ENCODE results near the gene SUGP1.

Gene SUGP1

DNA sequence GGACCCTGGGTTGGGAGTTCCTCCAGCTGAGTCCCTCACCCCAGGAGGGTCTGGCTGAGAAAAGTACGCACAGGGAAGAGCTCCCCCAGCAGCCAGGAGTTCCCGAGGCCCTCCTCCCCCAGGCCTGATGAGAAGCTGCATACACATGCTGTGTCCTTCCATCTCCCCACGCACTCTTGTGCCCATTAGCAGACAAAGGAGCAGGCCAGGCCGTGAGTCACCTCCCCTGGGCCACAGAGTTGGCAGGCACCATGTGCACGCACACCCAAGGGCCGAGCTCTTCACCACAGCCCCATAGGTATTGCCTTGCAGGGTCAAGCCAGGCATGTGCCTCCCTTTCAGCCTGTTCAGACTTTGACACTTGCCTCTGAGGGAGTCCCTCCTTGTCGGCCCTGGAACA is 17.8 kb upstream of the SUGP1 start:
- no peak for DNase-seq

DNA sequence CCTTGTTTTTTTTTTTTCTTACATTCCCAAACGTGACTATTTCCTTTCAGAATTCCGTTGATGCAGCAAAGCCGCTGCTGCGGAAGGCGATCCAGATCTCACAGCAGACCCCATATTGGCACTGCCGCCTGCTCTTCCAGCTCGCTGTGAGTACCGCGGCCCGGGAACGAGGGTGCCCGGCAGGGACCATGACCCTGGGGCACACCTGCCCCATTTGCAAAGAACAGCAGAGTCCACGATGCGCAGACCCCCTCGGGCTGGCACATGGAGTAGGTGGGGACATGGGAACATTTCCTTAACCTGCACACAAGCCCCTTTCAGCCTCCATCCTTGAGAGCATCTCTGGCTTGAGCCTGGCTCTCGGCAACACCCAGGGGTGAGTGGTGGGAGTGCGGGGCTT is 16.8 kb upstream of the SUGP1 start:
- DNase-seq = no peak

- DNase-seq = no peak
These were observed 16.3 kb upstream of the SUGP1 start for GRCh38 chr19:19336597-19336996.

GRCh38 chr19:19335408-19336158 is 15.3 kb upstream of the SUGP1 start:
- no peak for DNase-seq

DNA sequence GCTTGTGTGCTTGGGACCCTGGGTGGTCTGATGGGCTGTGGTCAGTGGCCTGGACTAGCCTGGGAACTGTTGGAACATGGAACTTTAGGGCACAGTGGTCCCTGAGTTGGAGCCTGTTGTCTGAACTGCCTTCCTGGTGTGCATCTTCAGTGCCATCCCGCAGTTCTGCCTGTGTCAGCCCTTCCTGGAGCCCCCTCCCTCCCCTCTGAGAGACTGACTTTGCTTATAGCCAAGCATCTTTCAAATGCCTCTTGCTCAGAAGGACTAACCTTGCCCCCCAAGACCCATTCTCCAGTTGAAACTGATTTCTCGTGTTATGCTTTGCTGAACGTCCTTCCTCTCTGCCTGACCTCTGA is 14.7 kb upstream of the SUGP1 start:
- DNase-seq = no peak

DNA sequence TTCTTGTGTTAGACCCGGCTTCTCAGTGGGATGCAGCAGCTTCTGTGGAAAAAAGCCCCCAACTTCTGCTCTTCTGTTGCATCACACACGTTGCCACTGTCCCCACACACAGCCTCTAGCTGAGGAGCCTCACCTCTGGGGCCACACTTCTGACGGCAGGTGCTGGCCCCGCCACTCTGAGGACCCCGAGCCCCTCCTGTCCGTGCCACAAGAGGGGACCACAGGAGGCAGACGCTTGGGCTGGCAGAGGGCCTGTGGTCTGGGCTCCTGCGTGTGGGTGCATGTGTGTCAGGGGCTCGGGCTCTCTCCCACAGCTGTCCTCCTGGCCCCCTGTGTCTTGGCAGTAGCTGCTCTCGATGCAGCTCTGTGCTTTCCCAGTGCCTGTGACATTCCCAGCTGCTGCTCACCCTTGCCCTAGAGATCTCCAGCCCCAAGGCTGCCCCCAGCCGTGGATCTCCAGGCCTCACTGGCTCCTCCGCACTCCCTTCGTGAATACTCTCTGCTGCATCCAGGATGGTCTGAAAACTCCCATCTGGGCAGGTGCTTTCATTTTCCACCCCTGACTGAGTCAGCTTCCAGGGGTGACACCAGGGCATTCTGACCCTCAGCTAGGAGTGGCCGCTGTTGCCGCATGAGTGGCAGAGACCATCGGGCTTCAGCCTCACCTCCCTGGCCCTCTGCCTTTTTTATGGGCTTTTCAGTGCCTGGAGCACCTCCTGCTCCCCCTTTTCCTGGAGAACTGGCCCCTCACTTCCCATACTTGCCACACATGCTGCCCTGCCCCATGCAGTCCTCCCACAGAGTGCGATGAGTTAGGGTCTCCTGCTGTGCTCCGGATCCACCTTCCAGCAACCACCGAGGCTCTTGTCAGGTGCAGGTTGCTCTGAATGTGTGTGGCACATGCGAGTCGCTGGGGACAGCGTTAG is 14.0 kb upstream of the SUGP1 start:
- DNase-seq = no peak

DNA sequence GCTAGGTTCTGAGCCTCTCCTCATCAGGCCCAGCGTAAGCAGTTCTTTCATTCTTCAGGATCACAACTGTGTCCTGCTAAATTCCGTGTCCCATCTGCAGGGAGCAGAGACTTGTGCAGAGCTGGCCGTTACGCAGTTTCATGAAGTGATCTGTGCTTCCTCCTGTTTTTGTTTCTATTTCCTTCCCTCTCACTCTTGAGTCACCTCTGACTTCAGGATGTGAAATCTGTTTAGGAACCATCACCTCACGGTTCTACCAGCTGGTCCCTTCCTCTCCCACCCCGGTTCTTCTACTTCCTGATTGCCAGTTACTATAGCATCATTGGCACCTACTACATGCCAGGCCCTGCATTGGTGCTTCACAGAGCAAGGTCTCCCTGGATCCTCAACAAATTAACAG is 8.8 kb upstream of the SUGP1 start:
- DNase-seq = peak; percentile 58 to 69 (median 67)

DNA sequence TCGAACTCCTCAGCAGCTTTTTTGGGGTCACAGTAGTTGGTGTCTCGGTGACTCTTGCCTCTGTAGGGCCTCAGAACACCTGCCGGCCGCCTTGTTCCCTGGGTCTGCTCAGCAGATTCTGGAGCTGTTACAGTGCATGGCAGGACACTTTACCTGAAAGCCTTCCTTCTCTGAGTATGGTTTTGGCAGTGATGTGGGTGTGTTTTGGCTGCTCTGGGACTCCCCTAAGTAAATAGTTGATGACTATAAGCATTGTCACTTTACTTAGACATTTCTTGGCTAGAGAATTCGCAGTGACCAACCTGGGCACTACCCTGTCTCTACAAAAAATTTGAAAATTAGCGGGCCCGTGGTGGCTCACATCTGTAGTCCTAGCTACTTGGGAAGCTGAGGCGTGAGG is 7.4 kb upstream of the SUGP1 start:
- DNase-seq = no peak

DNA sequence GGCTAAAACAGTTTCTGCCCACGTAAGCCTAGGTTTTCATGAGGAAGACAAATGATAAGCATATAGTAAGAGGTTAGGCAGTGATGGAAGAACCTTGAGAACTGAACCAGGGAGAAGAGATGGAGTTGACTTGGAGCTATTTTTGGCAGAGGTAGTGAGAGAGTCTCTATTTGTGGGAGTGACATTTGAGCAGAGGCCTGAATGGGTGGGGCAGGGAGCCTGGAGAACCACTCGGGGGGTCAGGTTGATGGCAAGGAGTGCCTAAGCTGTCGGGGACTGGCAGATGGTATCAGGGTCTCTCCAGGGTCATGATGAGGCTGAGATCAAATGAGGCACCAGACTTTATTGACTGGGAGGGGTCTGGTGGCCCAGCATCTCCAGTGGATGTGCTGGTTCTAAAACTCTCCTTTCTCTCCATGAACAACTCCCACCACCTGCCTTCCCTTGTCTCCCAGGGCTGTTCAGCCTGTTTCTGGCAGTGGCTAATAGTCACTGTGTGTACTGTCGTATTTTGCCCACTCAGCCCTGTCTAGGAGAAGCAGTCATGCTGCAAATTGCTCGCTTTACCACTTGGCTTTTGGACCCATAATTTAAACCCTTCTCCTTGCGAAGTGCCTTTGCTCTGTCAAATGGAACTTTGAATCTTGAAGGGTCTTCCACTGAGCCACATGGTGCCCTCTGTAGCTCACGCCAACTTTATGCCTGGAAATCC is 3.9 kb upstream of the SUGP1 start:
- no peak for DNase-seq

DNA sequence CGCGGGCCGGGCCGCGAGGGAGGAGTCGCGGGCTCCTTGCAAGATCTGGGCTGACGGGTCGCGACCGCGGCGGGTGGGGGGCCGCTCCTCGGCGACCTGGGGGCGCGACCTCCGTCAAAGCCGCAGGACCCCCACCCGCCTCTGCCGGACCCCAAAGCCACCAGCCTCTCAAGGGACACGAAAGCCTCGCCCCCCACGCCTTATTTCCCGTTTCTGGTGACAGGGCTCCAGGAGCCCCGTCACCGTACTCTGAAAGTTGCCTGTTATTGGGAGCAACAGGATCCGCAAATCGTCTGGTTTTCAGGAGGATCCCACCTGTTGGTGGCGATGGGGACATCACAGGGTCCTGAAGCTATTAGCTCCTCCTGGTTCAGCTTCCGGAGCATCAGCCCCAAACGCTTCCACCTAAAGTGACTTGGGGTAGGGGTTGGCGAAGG is 850 bp upstream of the SUGP1 start:
- DNase-seq = peak; percentile 59 to 68 (median 63)

DNA sequence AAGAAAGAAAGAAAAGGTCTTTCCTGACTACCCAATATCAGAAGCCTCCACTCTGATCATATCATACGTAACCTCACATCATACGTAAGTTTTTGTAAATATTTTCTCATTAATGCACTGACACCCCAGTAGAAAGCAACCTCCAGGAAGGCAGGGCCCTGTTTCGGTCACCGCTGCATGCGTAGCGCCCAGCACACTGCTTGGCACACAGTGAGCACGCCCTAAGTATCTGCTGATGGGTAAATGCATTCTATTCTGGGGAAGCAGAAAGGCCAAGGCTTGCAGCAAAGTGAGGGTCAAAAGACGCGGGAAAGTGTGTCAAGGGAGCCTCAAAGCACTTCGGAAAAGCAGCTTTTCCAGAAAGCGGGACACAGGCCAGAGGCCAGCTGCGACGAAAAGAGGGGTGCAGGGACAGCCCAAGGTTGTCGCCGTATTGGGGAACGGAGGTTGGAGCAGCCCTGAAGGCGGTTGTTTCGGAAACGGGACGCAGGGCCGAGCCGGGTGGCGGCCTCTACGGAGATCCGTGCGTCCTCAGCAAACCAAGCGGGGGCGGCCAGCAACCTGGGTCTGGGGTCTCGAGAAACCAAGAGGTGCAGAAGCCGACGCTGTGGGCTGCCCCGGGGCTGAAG is 463 bp downstream of the SUGP1 start:
- DNase-seq = peak in 2 of 3 donors; percentile 7 to 8

GRCh38 chr19:19316082-19316481 is 4.2 kb downstream of the SUGP1 start:
- DNase-seq = no peak

- DNase-seq = no peak
These were observed 4.9 kb downstream of the SUGP1 start for GRCh38 chr19:19315444-19315843.

- no peak for DNase-seq
These were observed 11.9 kb downstream of the SUGP1 start for GRCh38 chr19:19308373-19308772.

DNA sequence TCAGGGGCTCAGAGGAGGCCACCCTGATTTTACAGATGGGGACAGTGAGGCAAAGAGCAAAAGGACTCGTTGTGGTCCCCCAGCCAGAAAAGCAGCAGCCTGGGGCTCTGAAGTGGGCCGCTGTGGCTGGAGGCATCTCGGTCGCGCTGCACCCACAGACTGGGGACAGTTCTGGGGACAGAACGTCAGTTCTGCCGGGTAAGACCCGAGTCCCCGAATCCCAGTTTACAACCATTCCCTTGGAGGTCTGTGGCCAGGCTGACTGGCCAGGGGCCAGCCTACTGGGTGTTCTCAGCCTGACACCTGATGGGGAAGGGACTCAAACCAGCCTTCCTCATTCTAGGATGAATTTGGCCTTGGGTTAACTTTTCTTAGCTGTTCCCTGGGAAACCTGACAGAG is 14.1 kb downstream of the SUGP1 start:
- DNase-seq = no peak

DNA sequence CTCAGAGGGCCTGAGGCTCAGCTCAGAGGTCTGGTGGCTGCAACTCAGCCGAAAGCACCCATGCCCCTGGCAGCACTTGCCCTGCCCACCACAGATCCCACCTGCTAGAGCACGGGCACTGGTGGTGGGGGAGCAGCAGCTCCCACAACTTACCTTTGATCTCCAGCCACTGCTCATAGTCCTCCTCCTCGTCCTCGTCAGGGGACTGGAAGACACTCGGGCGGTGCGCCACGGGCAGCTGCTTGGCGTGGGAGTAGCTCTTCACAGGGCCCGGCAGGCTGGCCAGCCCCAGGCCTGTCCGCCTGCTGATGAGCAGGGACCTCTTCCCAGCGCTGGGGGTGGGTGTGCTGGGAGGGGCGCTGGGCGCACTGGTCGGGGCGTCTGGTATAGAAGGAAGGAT is 14.6 kb downstream of the SUGP1 start:
- no peak for DNase-seq

DNA sequence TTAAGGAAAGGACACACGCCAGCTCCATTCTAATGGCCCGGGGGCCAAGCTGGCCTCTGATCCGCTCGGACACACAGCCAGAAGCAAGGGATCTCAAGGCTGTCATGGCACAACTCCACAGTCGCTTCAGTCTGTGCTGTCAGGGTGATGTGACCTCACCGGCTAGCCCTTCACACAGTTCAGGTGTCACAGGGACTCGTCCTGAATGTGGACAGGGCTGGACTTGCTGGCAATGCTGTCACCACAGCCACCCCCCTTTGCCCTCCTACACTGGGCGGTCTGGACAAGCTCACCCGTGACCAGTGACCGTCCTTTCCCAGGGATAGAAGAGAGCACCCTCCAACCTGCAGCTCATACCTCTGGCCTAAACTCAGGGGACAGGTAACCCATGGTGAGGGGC is 15.2 kb downstream of the SUGP1 start:
- DNase-seq = no peak

DNA sequence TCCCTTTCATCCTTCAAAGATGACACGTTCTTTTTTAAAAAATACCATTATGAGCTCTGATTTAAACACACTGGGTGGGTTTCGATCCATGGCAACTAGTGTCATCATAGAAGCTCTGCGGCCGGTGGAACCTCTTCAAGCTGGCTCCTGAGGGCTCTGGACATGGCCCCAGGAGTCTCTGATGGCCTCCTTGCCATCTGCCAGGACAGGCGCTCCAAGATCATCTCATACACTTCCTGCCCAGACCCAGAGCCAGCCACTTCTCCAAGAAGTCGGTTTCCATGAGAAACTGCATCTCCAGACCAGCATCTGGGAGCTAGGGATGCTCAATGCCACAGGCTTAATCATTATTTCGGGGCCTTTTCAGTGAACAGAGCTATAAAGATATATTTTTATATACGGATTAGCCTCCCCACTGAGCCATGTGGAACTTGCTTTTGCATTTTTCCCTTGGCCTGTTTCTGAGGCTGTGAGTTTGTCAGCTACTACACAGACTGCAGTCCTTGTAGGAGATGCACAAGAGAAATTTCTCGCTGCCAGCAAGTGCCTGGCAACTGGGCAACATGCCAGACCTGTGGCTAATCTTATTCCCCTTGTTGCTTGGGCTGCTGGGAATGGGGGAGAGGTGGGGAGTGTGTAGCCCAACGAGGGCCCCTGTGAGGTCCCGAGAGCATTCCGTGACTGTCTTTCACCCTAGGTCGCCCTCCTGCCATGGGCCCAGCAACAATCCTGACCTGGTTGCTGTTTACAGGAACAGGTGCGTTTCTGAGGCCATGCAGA is 15.9 kb downstream of the SUGP1 start:
- no peak for DNase-seq

GRCh38 chr19:19303411-19303810 is 16.9 kb downstream of the SUGP1 start:
- DNase-seq = no peak

- no peak for DNase-seq
These were observed 19.7 kb downstream of the SUGP1 start for GRCh38 chr19:19300613-19301012.

DNA sequence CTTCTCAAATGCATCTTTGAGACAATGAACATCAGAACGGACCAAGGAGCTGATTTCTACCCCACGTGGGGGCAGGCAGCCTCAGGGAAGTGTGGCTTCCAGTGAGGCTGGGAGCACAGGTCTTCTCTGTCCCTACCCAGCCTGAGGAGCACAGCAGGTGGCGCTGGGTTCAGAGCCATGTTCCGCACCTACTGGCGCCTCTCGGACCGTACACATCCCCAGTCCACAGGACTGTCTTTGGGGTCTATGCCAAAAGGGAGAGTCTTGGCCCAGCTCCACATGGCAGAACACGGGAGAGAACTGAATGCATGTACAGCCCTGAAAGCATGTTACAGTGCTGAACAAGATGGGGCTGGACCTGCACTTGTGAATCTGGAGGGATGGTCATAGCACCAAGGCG is 22.6 kb downstream of the SUGP1 start:
- DNase-seq = no peak

All from suppressor macrophage treated with lipopolysaccharide for 1 hour (primary cell).